ENCODE measurements around the gene KIAA0232. TPM values are rescaled to one million over a fixed set of nuclear protein-coding genes. Genes with fewer than 3 reads are reported as not detected.
A peak's percentile ranks its signal among the peaks of the same experiment; 100 is the strongest.

KIAA0232 gene
- total RNA-seq, 1 experiment from 2014 or later, result 15.6 TPM

DNA sequence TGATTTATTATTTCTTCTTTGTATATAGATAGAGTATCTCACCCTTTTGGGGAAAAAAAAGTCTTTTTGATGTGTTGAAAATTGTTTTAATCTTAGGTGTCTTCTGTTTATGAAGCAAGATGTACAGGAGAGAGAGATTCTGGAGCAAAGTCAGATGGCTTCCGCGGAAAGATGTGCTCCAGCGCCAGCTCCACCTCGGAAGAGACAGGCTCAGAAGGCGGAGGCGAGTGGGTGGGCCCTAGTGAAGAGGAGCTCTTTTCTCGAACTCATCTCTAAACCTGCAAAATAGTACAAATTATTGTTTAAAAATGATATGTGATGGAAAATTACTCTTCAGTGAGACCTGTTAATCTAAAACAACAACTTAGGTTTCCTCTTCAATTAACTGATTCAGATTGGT, 98.2 kb downstream of the KIAA0232 start:
- ChIA-PET CTCF (interaction anchor here (1.2 to 2.4 kb wide), 2 partner anchors 161 to 162 kb away, joined by 4 to 9 read pairs; no protein-coding TSS in a partner anchor), POLR2A (no interaction called here)
- intact Hi-C loops (cut with micrococcal nuclease), result no loop called here
- no peaks in the 10 kb centered on the region for H3K27me3 Mint-ChIP-seq (ENCODE audit: insufficient read depth, unreplicated experiment)
- peaks cover 6% of the 10 kb centered on the region for H3K4me1 Mint-ChIP-seq (ENCODE audit: insufficient read depth, unreplicated experiment)
- peaks cover 65% of the 10 kb centered on the region for H3K36me3 Mint-ChIP-seq (ENCODE audit: insufficient read depth, unreplicated experiment)
- TF ChIP-seq, protein P1, sequence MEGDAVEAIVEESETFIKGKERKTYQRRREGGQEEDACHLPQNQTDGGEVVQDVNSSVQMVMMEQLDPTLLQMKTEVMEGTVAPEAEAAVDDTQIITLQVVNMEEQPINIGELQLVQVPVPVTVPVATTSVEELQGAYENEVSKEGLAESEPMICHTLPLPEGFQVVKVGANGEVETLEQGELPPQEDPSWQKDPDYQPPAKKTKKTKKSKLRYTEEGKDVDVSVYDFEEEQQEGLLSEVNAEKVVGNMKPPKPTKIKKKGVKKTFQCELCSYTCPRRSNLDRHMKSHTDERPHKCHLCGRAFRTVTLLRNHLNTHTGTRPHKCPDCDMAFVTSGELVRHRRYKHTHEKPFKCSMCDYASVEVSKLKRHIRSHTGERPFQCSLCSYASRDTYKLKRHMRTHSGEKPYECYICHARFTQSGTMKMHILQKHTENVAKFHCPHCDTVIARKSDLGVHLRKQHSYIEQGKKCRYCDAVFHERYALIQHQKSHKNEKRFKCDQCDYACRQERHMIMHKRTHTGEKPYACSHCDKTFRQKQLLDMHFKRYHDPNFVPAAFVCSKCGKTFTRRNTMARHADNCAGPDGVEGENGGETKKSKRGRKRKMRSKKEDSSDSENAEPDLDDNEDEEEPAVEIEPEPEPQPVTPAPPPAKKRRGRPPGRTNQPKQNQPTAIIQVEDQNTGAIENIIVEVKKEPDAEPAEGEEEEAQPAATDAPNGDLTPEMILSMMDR (IDR thresholded peaks at IDR 0.05; ENCODE audit: unreplicated experiment), result no peak
- no TSS peak for BruUV-seq (replicated peaks)
- no peak overlapping the region for H3K27ac Mint-ChIP-seq (ENCODE audit: low read depth, unreplicated experiment)
- no peak overlapping the region for H3K4me3 Mint-ChIP-seq (ENCODE audit: unreplicated experiment)
- no peaks in the 10 kb centered on the region for H3K9me3 Mint-ChIP-seq (ENCODE audit: unreplicated experiment)
- DNase-seq (ENCODE audit: unreplicated experiment), result no peak

DNA sequence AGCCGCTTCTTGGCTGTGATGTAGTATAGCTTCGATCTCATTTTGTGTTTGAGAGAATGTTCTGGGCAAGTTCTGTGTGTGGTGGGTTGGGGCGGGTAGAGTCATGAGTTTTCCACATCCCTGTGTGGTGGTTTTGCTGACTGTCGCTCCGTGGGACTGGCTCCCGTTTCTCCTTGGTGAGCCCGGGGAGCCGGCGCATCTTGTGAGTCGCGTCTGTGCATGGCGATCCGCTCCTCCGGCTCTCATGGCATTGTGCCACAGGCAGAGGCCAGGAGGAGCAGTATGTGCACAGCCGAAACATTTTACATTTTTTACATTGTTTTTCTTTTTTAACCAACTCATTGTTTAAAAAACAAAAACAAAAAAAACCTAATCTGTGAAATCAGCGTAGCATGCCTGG, 99.4 kb downstream of the KIAA0232 start:
- POLR2A ChIA-PET, result no interaction called here
- CTCF ChIA-PET, result interaction anchor here (2.4 to 6.7 kb wide), 2 partner anchors 8 to 162 kb away, joined by 9 to 67 read pairs; no protein-coding TSS in a partner anchor
- Mint-ChIP-seq H3K27me3 (ENCODE audit: insufficient read depth, unreplicated experiment) (no peaks in the 10 kb centered on the region), H3K27ac (ENCODE audit: low read depth, unreplicated experiment) (no peak overlapping the region), H3K4me1 (ENCODE audit: insufficient read depth, unreplicated experiment) (peaks cover 6% of the 10 kb centered on the region), H3K9me3 (ENCODE audit: unreplicated experiment) (no peaks in the 10 kb centered on the region), H3K36me3 (ENCODE audit: insufficient read depth, unreplicated experiment) (peaks cover 60% of the 10 kb centered on the region), H3K4me3 (ENCODE audit: unreplicated experiment) (no peak overlapping the region)
- TF ChIP-seq, protein P1 (IDR thresholded peaks at IDR 0.05; ENCODE audit: unreplicated experiment), result no peak
- BruUV-seq (replicated peaks), result no TSS peak
- intact Hi-C loops (cut with micrococcal nuclease), result no loop called here
- DNase-seq (ENCODE audit: unreplicated experiment), result no peak

- Mint-ChIP-seq H3K36me3 (ENCODE audit: insufficient read depth, unreplicated experiment) (peaks cover 49% of the 10 kb centered on the region), H3K9me3 (ENCODE audit: unreplicated experiment) (no peaks in the 10 kb centered on the region), H3K4me1 (ENCODE audit: insufficient read depth, unreplicated experiment) (peaks cover 6% of the 10 kb centered on the region), H3K27me3 (ENCODE audit: insufficient read depth, unreplicated experiment) (no peaks in the 10 kb centered on the region), H3K27ac (ENCODE audit: low read depth, unreplicated experiment) (no peak overlapping the region), H3K4me3 (ENCODE audit: unreplicated experiment) (no peak overlapping the region)
- TF ChIP-seq, protein P1 (IDR thresholded peaks at IDR 0.05; ENCODE audit: unreplicated experiment), result no peak
- CTCF ChIA-PET, result interaction anchor here (0.6 to 6.7 kb wide), 6 partner anchors 11 to 662 kb away, joined by 3 to 67 read pairs (median 6); partner anchors contain the start of gene BLOC1S4
- POLR2A ChIA-PET, result interaction anchor here (0.6 to 1.5 kb wide), 5 partner anchors 20 to 174 kb away, joined by 3 to 5 read pairs (median 3); partner anchors contain the start of gene MRFAP1L1
- intact Hi-C loops (cut with micrococcal nuclease), result no loop called here
- BruUV-seq (replicated peaks), result no TSS peak
- no peak for DNase-seq (ENCODE audit: unreplicated experiment)
These were observed 101.9 kb downstream of the KIAA0232 start for GRCh38 chr4:6884341-6884870.

- DNase-seq (ENCODE audit: unreplicated experiment), result peak; percentile 58
- CTCF ChIA-PET, result interaction anchor here (0.6 to 6.7 kb wide), 11 partner anchors 11 to 211 kb away, joined by 3 to 67 read pairs (median 5); no protein-coding TSS in a partner anchor
- intact Hi-C loops (cut with micrococcal nuclease), result no loop called here
- H3K27me3 Mint-ChIP-seq (ENCODE audit: insufficient read depth, unreplicated experiment), result no peaks in the 10 kb centered on the region
- no TSS peak for BruUV-seq (replicated peaks)
- no peak overlapping the region for H3K4me3 Mint-ChIP-seq (ENCODE audit: unreplicated experiment)
- POLR2A ChIA-PET, result interaction anchor here (0.7 to 1.9 kb wide), 6 partner anchors 27 to 212 kb away, joined by 3 to 7 read pairs (median 3); partner anchors contain the start of gene TADA2B
- no peaks in the 10 kb centered on the region for H3K9me3 Mint-ChIP-seq (ENCODE audit: unreplicated experiment)
- H3K27ac Mint-ChIP-seq (ENCODE audit: low read depth, unreplicated experiment), result no peak overlapping the region
- peaks cover 6% of the 10 kb centered on the region for H3K4me1 Mint-ChIP-seq (ENCODE audit: insufficient read depth, unreplicated experiment)
- peaks cover 35% of the 10 kb centered on the region for H3K36me3 Mint-ChIP-seq (ENCODE audit: insufficient read depth, unreplicated experiment)
- TF ChIP-seq, protein P1 (IDR thresholded peaks at IDR 0.05; ENCODE audit: unreplicated experiment), result no peak
These were observed 103.5 kb downstream of the KIAA0232 start for GRCh38 chr4:6885953-6886557.
